ENCODE results near the gene ADCY1. TPM values are rescaled to one million over a fixed set of nuclear protein-coding genes. Genes with fewer than 3 reads are reported as not detected.
A peak's percentile ranks its signal among the peaks of the same experiment; 100 is the strongest.

The ADCY1 gene
- total RNA-seq, 2 donors from 2014 or later: 1.1 TPM

DNA sequence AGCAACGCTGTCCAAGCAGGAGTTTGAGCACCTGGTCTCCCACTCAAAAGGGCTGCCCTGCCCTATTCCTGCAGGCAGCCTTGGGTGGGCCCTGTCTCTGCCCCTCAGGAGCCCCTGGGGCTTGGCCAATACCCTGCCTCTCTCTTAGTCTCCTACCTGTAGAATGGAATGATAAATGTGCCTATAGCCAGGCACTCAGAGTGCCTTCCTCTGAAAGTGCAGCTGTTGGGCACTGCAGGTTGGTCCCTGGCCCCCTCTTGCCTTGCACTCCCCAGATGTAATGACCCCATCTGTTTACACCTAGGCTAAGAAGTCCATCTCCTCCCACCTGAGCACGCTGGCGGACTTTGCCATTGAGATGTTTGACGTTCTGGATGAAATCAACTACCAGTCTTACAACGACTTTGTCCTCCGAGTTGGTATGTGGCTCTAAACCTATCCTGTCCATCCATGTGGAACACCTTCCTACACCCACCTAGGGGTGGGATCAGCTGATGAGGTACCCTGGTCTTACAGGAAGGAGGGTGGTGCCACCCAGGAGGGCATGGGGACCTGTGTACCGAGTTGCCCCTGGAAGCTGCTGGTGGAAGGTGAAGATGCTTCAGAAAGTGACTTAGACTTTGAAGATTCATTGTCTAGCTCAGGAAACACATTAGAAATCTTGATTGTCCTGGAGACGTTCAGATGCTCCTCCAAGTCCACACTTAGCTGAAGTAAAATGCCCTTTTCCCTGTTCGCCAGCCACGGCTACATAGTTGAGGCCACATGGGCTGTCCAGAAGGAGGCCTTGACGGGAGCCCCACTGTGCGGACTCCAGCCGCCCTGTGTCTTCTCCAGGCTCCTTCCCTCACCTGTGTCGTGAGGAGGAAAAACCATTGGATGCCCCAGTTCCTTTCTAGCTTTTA is 134.1 kb downstream of the ADCY1 start:
- Histone ChIP-seq H3K27ac (no peak overlapping the region), H3K4me3 (no peak overlapping the region), H3K9me3 (no peaks in the 10 kb centered on the region), H3K27me3 (no peaks in the 10 kb centered on the region), H3K36me3 (no peaks in the 10 kb centered on the region), H3K9ac (ENCODE audit: low read depth in 2 of 2, low read length in 2 of 2) (no peak overlapping the region), H3K4me1 (no peaks in the 10 kb centered on the region)
- TF ChIP-seq, protein P1, sequence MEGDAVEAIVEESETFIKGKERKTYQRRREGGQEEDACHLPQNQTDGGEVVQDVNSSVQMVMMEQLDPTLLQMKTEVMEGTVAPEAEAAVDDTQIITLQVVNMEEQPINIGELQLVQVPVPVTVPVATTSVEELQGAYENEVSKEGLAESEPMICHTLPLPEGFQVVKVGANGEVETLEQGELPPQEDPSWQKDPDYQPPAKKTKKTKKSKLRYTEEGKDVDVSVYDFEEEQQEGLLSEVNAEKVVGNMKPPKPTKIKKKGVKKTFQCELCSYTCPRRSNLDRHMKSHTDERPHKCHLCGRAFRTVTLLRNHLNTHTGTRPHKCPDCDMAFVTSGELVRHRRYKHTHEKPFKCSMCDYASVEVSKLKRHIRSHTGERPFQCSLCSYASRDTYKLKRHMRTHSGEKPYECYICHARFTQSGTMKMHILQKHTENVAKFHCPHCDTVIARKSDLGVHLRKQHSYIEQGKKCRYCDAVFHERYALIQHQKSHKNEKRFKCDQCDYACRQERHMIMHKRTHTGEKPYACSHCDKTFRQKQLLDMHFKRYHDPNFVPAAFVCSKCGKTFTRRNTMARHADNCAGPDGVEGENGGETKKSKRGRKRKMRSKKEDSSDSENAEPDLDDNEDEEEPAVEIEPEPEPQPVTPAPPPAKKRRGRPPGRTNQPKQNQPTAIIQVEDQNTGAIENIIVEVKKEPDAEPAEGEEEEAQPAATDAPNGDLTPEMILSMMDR (IDR thresholded peaks at IDR 0.05): no peak
- DNase-seq: peak; percentile 10
- intact Hi-C loops (cut with DNase I): no loop called here

DNA sequence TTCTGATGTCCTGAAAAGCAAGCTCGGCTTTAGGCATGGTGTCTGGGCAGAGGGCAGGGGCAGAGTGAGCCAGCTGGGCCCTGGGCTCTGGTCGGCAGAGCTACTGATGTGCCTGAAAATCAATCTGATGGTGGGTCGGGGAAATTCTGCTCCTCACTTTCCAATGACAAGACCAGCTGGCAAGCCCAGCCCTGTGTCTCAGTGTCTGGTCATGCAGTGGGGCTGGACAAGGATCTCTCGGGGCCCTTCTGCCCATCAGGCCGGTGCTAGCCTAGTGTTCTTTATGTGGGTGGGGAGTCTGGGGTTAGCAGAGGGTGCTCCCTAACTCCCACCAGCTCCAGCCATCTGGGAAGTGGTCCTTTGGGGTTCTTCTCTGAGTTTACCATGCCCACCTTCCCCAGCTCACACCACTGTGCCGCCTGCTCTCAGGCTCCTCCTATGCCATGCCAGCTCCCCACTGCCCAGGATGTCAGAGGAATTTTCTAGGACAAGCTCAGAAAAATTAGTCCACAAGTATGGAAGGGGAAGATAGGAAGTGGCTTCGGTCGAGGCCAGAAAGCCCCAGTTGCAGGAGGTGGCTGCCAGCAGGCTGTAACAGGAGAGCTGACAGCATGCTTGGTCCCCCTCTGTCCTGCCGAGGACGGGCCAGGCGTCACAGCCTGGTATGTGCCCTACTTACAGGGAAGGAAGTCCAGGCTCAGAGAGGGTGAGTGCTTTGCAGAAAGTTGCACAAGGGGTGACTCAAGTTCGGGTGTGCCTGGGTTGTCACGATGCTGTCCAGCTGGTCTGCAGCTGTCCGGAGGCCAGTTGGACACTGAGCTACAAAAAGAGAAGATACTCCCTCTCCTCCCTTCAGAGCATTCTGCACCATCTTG is 135.2 kb downstream of the ADCY1 start:
- no peak overlapping the region for H3K27ac ChIP-seq
- H3K4me3 ChIP-seq: no peak overlapping the region
- intact Hi-C loops (cut with DNase I): no loop called here
- TF ChIP-seq, protein P1 (IDR thresholded peaks at IDR 0.05): no peak
- no peaks in the 10 kb centered on the region for H3K4me1 ChIP-seq
- H3K27me3 ChIP-seq: no peaks in the 10 kb centered on the region
- H3K36me3 ChIP-seq: no peaks in the 10 kb centered on the region
- peak; percentile 19 for DNase-seq
- H3K9ac ChIP-seq (ENCODE audit: low read depth in 2 of 2, low read length in 2 of 2): no peak overlapping the region
- H3K9me3 ChIP-seq: no peaks in the 10 kb centered on the region

DNA sequence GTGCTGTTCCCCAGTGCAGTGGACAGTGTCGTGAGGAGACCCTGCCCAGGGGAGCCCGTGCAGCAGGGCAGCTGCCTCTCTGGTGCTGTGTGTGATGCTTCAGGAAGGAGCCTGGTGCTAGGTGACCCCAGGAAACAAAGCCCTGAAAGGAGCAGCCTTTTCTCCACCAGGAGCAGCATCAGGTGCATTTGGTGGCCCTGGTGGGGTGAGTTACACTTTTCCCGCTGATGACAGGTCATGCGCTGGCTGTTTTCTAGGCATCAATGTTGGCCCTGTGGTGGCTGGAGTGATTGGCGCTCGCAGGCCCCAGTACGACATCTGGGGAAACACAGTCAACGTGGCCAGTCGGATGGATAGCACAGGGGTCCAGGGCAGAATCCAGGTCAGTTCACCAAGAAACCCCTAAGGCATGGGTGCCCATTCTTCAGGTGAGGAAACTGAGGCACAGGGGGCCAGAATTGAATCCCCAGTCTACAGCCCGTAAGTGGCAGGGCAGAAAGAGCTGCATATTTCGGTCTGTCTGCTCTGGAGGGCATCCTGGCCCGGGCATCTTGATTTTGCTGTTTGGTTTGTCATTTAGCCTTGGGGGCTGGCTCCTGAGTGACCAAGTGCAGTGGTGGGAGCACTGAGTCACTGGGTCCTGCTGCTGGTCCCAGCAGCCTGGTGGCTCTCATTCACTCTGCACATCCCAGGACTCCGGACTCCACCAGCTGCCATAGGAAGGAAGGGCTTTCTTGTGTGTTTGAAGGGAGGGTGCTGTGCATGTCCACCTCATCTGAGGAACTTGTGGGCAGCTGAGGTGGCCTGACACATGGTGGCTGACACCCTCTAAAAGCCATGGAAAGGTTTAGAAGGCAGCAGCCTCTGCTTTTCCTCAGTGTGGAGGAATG is 136.3 kb downstream of the ADCY1 start:
- intact Hi-C loops (cut with DNase I): no loop called here
- Histone ChIP-seq H3K27me3 (no peaks in the 10 kb centered on the region), H3K4me3 (no peak overlapping the region), H3K4me1 (no peaks in the 10 kb centered on the region), H3K36me3 (no peaks in the 10 kb centered on the region), H3K9me3 (no peaks in the 10 kb centered on the region), H3K27ac (no peak overlapping the region), H3K9ac (ENCODE audit: low read depth in 2 of 2, low read length in 2 of 2) (no peak overlapping the region)
- no peak for DNase-seq
- TF ChIP-seq, protein P1 (IDR thresholded peaks at IDR 0.05): no peak

DNA sequence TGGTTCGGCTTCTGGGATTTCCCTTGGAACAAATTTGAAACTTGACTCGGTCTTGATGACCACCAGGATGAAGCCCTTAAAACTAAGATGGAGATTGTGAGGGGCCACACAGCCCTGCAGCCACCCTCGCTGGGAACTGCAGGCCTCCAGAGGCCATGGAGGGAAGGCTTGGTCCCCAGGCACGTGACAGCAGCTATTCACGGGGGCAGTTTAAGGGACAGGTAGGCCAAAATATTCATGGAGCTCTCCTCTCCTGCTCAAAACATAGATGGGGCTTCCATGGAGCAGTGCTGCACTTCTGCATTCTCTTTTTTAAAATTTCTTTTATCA is 137.0 kb downstream of the ADCY1 start:
- H3K36me3 ChIP-seq: no peaks in the 10 kb centered on the region
- H3K27me3 ChIP-seq: no peaks in the 10 kb centered on the region
- H3K9ac ChIP-seq (ENCODE audit: low read depth in 2 of 2, low read length in 2 of 2): no peak overlapping the region
- no peak overlapping the region for H3K27ac ChIP-seq
- TF ChIP-seq, protein P1 (IDR thresholded peaks at IDR 0.05): no peak
- no peak overlapping the region for H3K4me3 ChIP-seq
- no peak for DNase-seq
- no peaks in the 10 kb centered on the region for H3K4me1 ChIP-seq
- no peaks in the 10 kb centered on the region for H3K9me3 ChIP-seq
- intact Hi-C loops (cut with DNase I): no loop called here
